ENCODE data around the gene HCN3.

- no peak for TF ChIP-seq POLR2A (IDR thresholded peaks at IDR 0.05)
- TF ChIP-seq CTCF (IDR thresholded peaks at IDR 0.05 in 4 of 5, conservative IDR thresholded peaks at IDR 0.05 in 1 of 5): no peak
These were observed 20.1 kb downstream of the HCN3 start for GRCh38 chr1:155297384-155297783.
